ENCODE measurements around the gene DCLK1.

- no peak for TF ChIP-seq REST (IDR thresholded peaks at IDR 0.05; ENCODE audit: insufficient read depth in 1 of 2, low read depth in 2 of 2, low read length in 1 of 2)
- no peak for TF ChIP-seq CTCF (IDR thresholded peaks at IDR 0.05)
These were observed 337.4 kb downstream of the DCLK1 start for GRCh38 chr13:35793823-35794222.
